Measurements from ENCODE around the gene KCNC1. TPM values are rescaled to one million over a fixed set of nuclear protein-coding genes. Genes with fewer than 3 reads are reported as not detected.

KCNC1 gene
- total and polyA plus RNA-seq, 9 of the 15 experiments (the other 6 are each of a cell fraction or from before 2014, with no cell fraction given), result 0.05 to 0.08 TPM; not detected in 7

DNA sequence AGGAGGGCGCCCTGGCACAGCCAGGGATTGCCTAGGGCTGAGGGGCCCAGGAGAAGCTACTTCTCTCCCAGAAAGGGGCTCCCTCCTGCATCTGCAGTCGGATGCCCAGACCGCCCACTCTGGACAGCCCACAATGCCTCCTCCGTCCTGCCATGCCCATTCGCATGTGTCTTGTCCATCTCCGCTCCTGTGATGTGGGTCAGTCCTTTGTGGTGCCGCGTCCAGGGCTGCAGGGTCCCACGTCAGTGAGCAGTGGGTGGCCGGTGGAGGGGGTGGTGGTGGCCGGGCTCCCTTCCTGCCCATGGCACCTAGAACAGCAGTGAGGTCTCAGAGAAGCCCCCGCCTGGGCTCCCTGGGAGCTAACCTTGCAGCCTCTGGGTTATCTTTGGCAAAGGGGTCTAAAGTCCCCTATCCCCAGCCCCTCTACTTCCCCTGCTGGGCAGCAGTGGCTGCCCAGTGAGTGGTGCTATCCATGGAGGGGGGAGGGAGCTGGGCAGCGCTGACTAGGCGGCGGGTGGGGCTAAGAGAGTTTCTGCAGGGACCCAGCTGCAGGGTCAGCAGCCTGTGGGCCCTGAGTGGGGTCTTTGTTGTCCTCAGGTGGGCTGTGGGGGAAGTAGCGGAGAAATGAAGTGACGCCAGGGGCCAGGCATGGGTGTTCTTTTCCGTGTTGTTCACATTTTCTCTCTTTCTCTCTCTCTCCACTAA, 41.1 kb downstream of the KCNC1 start:
- DNase-seq (ENCODE audit: extremely low read depth in 1 of 4, low spot score in 3 of 4), result no peak
- Histone ChIP-seq H3K4me3 (no peak overlapping the region), H3K9me1 (ENCODE audit: control insufficient read depth, insufficient read depth, low read length) (no peaks in the 10 kb centered on the region), H3K27ac (ENCODE audit: extremely low read depth, low read depth, low read length) (no peak overlapping the region), H3K4me1 (replicated peaks in 1 of 2; ENCODE audit: control insufficient read depth in 2 of 2, insufficient read depth in 2 of 2, low read length in 2 of 2) (peaks cover 0 to 8% of the 10 kb centered on the region in 2 experiments; a peak in 1 of 5 replicates), H3K4me2 (ENCODE audit: insufficient read depth, low read length) (no peak overlapping the region), H3K9ac (ENCODE audit: insufficient read depth in 1 of 2, low read depth in 2 of 2, low read length in 2 of 2) (no peak overlapping the region), H3K27me3 (ENCODE audit: control insufficient read depth in 2 of 2, insufficient read depth in 2 of 2, low read length in 2 of 2) (peaks cover 29 to 75% of the 10 kb centered on the region in 2 experiments; a peak in 4 of 5 replicates), H3K9me3 (replicated peaks; ENCODE audit: control insufficient read depth, insufficient read depth, low read depth, low read length) (no peaks in the 10 kb centered on the region), H3K79me2 (ENCODE audit: control insufficient read depth, insufficient read depth, low read length) (no peaks in the 10 kb centered on the region), H4K20me1 (replicated peaks; ENCODE audit: control insufficient read depth, insufficient read depth, low read length) (peaks cover 10% of the 10 kb centered on the region; the same call in 1 of the 2 replicates), H3K36me3 (ENCODE audit: control insufficient read depth, insufficient read depth, low read length) (no peaks in the 10 kb centered on the region), H2AFZ (ENCODE audit: low read depth, low read length) (no peak overlapping the region)
- no peak for ATAC-seq
- ChIA-PET CTCF (ENCODE audit: low intra/inter-chr PET ratio) (interaction anchor here (0.6 kb wide), 1 partner anchor 9 kb away, joined by 4 read pairs; no protein-coding TSS in a partner anchor), POLR2A (no interaction called here)
- WGBS (ENCODE audit: insufficient coverage, low coverage, missing lambda C conversion rate), result 3% methylated on average over 13 of the region's 18 CpGs
- BruUV-seq (replicated peaks), result no TSS peak
- intact Hi-C loops (cut with micrococcal nuclease) (no loop called here), in situ Hi-C loops (cut with MboI) (no loop called here)
- TF ChIP-seq, protein P1, sequence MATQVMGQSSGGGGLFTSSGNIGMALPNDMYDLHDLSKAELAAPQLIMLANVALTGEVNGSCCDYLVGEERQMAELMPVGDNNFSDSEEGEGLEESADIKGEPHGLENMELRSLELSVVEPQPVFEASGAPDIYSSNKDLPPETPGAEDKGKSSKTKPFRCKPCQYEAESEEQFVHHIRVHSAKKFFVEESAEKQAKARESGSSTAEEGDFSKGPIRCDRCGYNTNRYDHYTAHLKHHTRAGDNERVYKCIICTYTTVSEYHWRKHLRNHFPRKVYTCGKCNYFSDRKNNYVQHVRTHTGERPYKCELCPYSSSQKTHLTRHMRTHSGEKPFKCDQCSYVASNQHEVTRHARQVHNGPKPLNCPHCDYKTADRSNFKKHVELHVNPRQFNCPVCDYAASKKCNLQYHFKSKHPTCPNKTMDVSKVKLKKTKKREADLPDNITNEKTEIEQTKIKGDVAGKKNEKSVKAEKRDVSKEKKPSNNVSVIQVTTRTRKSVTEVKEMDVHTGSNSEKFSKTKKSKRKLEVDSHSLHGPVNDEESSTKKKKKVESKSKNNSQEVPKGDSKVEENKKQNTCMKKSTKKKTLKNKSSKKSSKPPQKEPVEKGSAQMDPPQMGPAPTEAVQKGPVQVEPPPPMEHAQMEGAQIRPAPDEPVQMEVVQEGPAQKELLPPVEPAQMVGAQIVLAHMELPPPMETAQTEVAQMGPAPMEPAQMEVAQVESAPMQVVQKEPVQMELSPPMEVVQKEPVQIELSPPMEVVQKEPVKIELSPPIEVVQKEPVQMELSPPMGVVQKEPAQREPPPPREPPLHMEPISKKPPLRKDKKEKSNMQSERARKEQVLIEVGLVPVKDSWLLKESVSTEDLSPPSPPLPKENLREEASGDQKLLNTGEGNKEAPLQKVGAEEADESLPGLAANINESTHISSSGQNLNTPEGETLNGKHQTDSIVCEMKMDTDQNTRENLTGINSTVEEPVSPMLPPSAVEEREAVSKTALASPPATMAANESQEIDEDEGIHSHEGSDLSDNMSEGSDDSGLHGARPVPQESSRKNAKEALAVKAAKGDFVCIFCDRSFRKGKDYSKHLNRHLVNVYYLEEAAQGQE (IDR thresholded peaks at IDR 0.05; ENCODE audit: borderline replicate concordance), result no peak
- TF ChIP-seq, protein P1 (CRISPR knock-in tag; IDR thresholded peaks at IDR 0.05; ENCODE audit: low read depth), result no peak
- TF ChIP-seq KAT8 (IDR thresholded peaks at IDR 0.05; ENCODE audit: low read depth), result no peak
- no peak for TF ChIP-seq FOXJ3 (CRISPR knock-in tag; IDR thresholded peaks at IDR 0.05)
- no peak for TF ChIP-seq ZNF197 (CRISPR knock-in tag; IDR thresholded peaks at IDR 0.05; ENCODE audit: low read depth)
- no peak for TF ChIP-seq CREB5 (CRISPR knock-in tag; IDR thresholded peaks at IDR 0.05)
- TF ChIP-seq POLR2H (tag; IDR thresholded peaks at IDR 0.05; ENCODE audit: low read depth), result no peak
- TF ChIP-seq ZNF445 (CRISPR knock-in tag; IDR thresholded peaks at IDR 0.05; ENCODE audit: low read depth), result no peak
- no peak for TF ChIP-seq ZNF23 (CRISPR knock-in tag; IDR thresholded peaks at IDR 0.05)
- TF ChIP-seq BRD4 (IDR thresholded peaks at IDR 0.05), result no peak
- no peak for FAIRE-seq

Data from K562 (cell line).